ENCODE results near the gene POLE. TPM values are rescaled to one million over a fixed set of nuclear protein-coding genes. Genes with fewer than 3 reads are reported as not detected.

The POLE gene
- total RNA-seq, 1 experiment from 2014 or later = 96.1 TPM

DNA sequence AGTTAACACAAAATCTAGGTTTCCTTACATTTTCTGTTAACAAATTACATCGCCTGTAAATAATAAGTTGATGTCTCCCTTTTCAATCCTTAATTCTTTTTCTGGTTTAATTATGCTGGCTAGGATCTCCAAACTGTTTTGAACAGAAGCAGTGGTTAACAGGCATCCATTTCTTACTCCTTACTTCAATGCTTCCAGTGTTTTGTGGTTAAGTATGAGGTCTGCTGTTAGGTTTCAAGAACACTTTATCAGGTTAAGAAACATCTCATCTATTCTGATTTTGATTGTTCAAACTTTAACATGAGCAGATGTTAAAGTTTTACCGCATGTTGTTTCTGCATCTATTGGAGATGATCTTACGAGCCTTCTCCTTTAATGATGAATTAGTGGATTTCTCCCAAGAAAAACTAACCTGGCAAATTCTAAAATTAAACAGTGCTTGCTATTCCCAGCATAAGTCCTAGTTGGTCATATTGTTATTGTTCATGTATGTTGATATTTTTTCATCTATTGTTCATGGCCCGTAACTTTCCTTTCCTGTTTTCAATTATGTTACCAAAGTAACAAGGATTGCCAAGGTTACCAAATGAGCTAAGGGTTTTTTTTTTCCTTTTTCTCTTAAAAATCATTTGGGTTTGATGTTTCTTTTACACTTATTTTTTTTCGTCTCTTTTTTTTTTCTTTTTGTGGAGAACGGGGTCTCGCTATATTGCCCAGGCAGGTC lies 33.4 kb downstream of the POLE start:
- H3K4me1 ChIP-seq (ENCODE audit: insufficient read depth, low read length) = no peaks in the 10 kb centered on the region
- no peaks in the 10 kb centered on the region for H3K9me2 ChIP-seq (replicated peaks; ENCODE audit: low read length)
- intact Hi-C loops (cut with micrococcal nuclease) = no loop called here
- H3F3A ChIP-seq (ENCODE audit: low read length, unreplicated experiment) = no peaks in the 10 kb centered on the region
- H3K36me3 ChIP-seq (ENCODE audit: low read depth, low read length) = peaks cover 64% of the 10 kb centered on the region
- no peaks in the 10 kb centered on the region for H3K9me3 ChIP-seq (ENCODE audit: low read length)
- no peak overlapping the region for H3K4me2 ChIP-seq (ENCODE audit: low read length)
- no peak for DNase-seq
- CTCF ChIA-PET = no interaction called here
- H3K79me2 ChIP-seq (ENCODE audit: low read length) = no peaks in the 10 kb centered on the region
- no peak overlapping the region for H3K4me3 ChIP-seq (ENCODE audit: low read length)
- BruUV-seq (replicated peaks) = no TSS peak
- no peak overlapping the region for H2AFZ ChIP-seq (ENCODE audit: low read length)
- no peak for TF ChIP-seq EZH2phosphoT487 (IDR thresholded peaks at IDR 0.05; ENCODE audit: borderline replicate concordance, low read length)
- no peak for TF ChIP-seq EZH2 (IDR thresholded peaks at IDR 0.05; ENCODE audit: low read length, unreplicated experiment)
- H3K27me3 ChIP-seq (ENCODE audit: low read length) = no peaks in the 10 kb centered on the region
- ATAC-seq = no peak
- no peak overlapping the region for H3K9ac ChIP-seq (ENCODE audit: low read length)
- H4K20me1 ChIP-seq (ENCODE audit: low read length) = no peaks in the 10 kb centered on the region
- H3K27ac ChIP-seq (ENCODE audit: low read length) = no peak overlapping the region
- POLR2A ChIA-PET (ENCODE audit: unreplicated experiment) = no interaction called here

DNA sequence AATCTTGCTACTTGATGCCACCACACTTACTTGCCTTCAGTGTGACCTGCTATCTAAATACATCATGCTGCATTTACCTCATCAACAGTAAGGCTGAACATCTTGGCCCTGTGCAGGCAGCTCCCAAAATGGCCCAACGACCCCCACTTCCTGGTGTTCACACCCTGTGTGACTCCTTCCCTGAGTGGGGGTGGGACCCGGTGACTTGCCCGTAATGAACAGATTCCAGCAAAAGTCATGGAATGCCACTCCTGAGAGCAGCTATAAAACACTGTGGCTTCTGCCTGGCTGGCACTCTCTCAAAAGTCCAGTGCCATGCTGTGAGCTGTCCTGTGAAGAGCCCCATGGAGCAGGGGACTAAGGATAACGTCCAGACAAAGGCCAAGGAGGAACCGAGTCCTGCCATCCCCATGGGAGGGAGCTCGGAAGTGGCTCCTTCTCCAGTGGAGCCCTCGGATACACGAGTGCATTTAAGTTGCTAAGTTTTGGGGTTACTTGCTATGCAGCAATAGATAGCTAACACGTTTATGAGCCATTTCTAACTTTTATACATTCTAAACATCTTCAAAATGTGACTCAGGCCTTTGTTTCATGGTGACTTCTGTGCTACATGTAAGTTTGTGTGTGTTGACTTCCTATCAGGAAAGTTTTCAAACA lies 35.6 kb downstream of the POLE start:
- POLR2A ChIA-PET (ENCODE audit: unreplicated experiment) = no interaction called here
- Histone ChIP-seq H3K79me2 (ENCODE audit: low read length) (no peaks in the 10 kb centered on the region), H3K9me3 (ENCODE audit: low read length) (no peaks in the 10 kb centered on the region), H3K9ac (ENCODE audit: low read length) (no peak overlapping the region), H3K4me2 (ENCODE audit: low read length) (no peak overlapping the region), H3K9me2 (replicated peaks; ENCODE audit: low read length) (no peaks in the 10 kb centered on the region), H3K4me1 (ENCODE audit: insufficient read depth, low read length) (no peaks in the 10 kb centered on the region), H3K36me3 (ENCODE audit: low read depth, low read length) (peaks cover 60% of the 10 kb centered on the region), H4K20me1 (ENCODE audit: low read length) (no peaks in the 10 kb centered on the region), H3K27ac (ENCODE audit: low read length) (no peak overlapping the region), H3K27me3 (ENCODE audit: low read length) (no peaks in the 10 kb centered on the region), H3F3A (ENCODE audit: low read length, unreplicated experiment) (no peaks in the 10 kb centered on the region), H3K4me3 (ENCODE audit: low read length) (no peak overlapping the region), H2AFZ (ENCODE audit: low read length) (no peak overlapping the region)
- TF ChIP-seq, protein P1, sequence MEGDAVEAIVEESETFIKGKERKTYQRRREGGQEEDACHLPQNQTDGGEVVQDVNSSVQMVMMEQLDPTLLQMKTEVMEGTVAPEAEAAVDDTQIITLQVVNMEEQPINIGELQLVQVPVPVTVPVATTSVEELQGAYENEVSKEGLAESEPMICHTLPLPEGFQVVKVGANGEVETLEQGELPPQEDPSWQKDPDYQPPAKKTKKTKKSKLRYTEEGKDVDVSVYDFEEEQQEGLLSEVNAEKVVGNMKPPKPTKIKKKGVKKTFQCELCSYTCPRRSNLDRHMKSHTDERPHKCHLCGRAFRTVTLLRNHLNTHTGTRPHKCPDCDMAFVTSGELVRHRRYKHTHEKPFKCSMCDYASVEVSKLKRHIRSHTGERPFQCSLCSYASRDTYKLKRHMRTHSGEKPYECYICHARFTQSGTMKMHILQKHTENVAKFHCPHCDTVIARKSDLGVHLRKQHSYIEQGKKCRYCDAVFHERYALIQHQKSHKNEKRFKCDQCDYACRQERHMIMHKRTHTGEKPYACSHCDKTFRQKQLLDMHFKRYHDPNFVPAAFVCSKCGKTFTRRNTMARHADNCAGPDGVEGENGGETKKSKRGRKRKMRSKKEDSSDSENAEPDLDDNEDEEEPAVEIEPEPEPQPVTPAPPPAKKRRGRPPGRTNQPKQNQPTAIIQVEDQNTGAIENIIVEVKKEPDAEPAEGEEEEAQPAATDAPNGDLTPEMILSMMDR (conservative IDR thresholded peaks at IDR 0.05; ENCODE audit: low read depth, low read length) = no peak
- no peak for TF ChIP-seq EZH2 (IDR thresholded peaks at IDR 0.05; ENCODE audit: low read length, unreplicated experiment)
- no peak for TF ChIP-seq EZH2phosphoT487 (IDR thresholded peaks at IDR 0.05; ENCODE audit: borderline replicate concordance, low read length)
- no TSS peak for BruUV-seq (replicated peaks)
- intact Hi-C loops (cut with micrococcal nuclease) = no loop called here
- CTCF ChIA-PET = no interaction called here
- DNase-seq = no peak
- no peak for ATAC-seq

DNA sequence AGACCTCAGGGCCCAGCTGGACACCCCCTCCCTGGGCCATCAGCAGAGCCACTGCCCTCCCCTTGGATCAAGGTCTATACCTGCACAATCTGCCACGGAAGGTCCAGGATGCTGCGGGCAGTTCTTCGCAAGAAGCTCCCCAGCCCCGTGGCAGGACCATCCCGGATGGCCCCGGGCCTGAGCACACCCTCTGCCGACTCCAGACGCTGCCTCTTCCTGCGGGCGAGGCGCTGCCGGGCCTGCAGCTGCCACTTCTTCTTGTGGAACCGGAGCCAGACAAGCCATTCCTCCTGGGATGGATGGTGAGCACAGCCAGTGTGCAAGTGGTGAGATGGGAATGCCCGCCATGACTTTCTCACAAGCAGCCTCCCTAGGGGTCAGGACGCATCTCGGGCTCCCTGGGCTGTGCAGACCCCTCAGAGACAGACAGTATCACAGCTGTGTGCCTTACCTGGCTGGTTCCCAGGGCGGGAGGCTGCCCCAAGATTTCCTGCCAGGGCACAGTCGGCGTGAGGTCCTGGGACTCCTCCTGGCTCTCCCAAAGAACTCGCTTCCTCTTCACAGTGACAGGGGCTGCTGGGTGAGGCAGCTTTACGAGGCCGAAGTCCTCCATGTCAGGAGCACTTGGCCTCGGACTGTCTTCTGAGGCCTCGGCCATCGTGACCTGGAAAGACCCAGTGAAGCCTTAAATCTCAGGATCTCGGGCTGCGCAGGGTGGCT lies 37.8 kb downstream of the POLE start:
- Histone ChIP-seq H3F3A (ENCODE audit: low read length, unreplicated experiment) (no peaks in the 10 kb centered on the region), H3K27ac (ENCODE audit: low read length) (no peak overlapping the region), H3K36me3 (ENCODE audit: low read depth, low read length) (peaks cover 55% of the 10 kb centered on the region), H3K4me2 (ENCODE audit: low read length) (no peak overlapping the region), H2AFZ (ENCODE audit: low read length) (no peak overlapping the region), H4K20me1 (ENCODE audit: low read length) (no peaks in the 10 kb centered on the region), H3K9me2 (replicated peaks; ENCODE audit: low read length) (no peaks in the 10 kb centered on the region), H3K9ac (ENCODE audit: low read length) (no peak overlapping the region), H3K4me3 (ENCODE audit: low read length) (no peak overlapping the region), H3K27me3 (ENCODE audit: low read length) (no peaks in the 10 kb centered on the region), H3K79me2 (ENCODE audit: low read length) (no peaks in the 10 kb centered on the region), H3K9me3 (ENCODE audit: low read length) (no peaks in the 10 kb centered on the region), H3K4me1 (ENCODE audit: insufficient read depth, low read length) (no peaks in the 10 kb centered on the region)
- ChIA-PET POLR2A (ENCODE audit: unreplicated experiment) (no interaction called here), CTCF (no interaction called here)
- TF ChIP-seq EZH2 (IDR thresholded peaks at IDR 0.05; ENCODE audit: low read length, unreplicated experiment) (no peak), EZH2phosphoT487 (IDR thresholded peaks at IDR 0.05; ENCODE audit: borderline replicate concordance, low read length) (no peak)
- TF ChIP-seq, protein P1 (conservative IDR thresholded peaks at IDR 0.05; ENCODE audit: low read depth, low read length) = no peak
- intact Hi-C loops (cut with micrococcal nuclease) = no loop called here
- ATAC-seq = no peak
- BruUV-seq (replicated peaks) = no TSS peak
- DNase-seq = no peak
